HG03175 (cell line): ENCODE results near the gene ORC2.
A peak's percentile ranks its signal among the peaks of the same experiment; 100 is the strongest.
"Not testable (repeated sequence)": the region's sequence is repeated elsewhere in the genome, so short reads cannot be mapped to it uniquely, and the experiment has no call there.

ENCODE experiments used
- ATAC-seq: cut with Tn5 transposase; IDR thresholded peaks from one replicate; pipeline ENCODE4 v1.9.1; 2021; ENCODE audit warnings: mild to moderate bottlenecking, moderate library complexity; ENCODE audit not compliant: unreplicated experiment

Gene ORC2

GRCh38 chr2:200963124-200963917 lies at the start of gene ORC2:
Gene ORC2 (minus strand): TSS chr2:200963660. CDS start chr2:200958123, 5,537 bp downstream.
- peak; percentile 91 for ATAC-seq

GRCh38 chr2:201008296-201008829 lies 44.9 kb upstream of the ORC2 start:
- ATAC-seq, result no peak

GRCh38 chr2:201007584-201007998 lies 44.1 kb upstream of the ORC2 start:
- ATAC-seq, result no peak

GRCh38 chr2:201006704-201007103 lies 43.2 kb upstream of the ORC2 start:
- no peak for ATAC-seq

- no peak for ATAC-seq
These were observed 40.9 kb upstream of the ORC2 start for GRCh38 chr2:201004370-201004769.

GRCh38 chr2:200993097-200993496 lies 29.6 kb upstream of the ORC2 start:
- no peak for ATAC-seq

GRCh38 chr2:200987137-200987536 lies 23.7 kb upstream of the ORC2 start:
- ATAC-seq, result no peak

- no peak for ATAC-seq
These were observed 22.3 kb upstream of the ORC2 start for GRCh38 chr2:200985799-200986198.

GRCh38 chr2:200976710-200977109 lies 13.2 kb upstream of the ORC2 start:
- ATAC-seq, result no peak

- ATAC-seq, result no peak
These were observed 12.2 kb upstream of the ORC2 start for GRCh38 chr2:200975672-200976071.

GRCh38 chr2:200970057-200970456 lies 6.6 kb upstream of the ORC2 start:
- ATAC-seq, result not testable (repeated sequence)

- ATAC-seq, result no peak
These were observed 5.3 kb upstream of the ORC2 start for GRCh38 chr2:200968735-200969134.

- no peak for ATAC-seq
These were observed 4.7 kb upstream of the ORC2 start for GRCh38 chr2:200968162-200968561.

GRCh38 chr2:200966770-200967169 lies 3.3 kb upstream of the ORC2 start:
- ATAC-seq, result no peak

GRCh38 chr2:200964498-200964897 lies 1.0 kb upstream of the ORC2 start:
- ATAC-seq, result no peak

- peak; percentile 4 for ATAC-seq
These were observed 425 bp upstream of the ORC2 start for GRCh38 chr2:200963918-200964252.

GRCh38 chr2:200962811-200963123 lies 693 bp downstream of the ORC2 start:
- peak; percentile 17 for ATAC-seq

GRCh38 chr2:200961674-200962073 lies 1.8 kb downstream of the ORC2 start:
- ATAC-seq, result no peak

- no peak for ATAC-seq
These were observed 13.1 kb downstream of the ORC2 start for GRCh38 chr2:200950378-200950777.

GRCh38 chr2:200945395-200945729 lies 18.1 kb downstream of the ORC2 start:
- no peak for ATAC-seq

GRCh38 chr2:200944467-200945394 lies 18.7 kb downstream of the ORC2 start:
- peak; percentile 49 for ATAC-seq

GRCh38 chr2:200943527-200944105 lies 19.8 kb downstream of the ORC2 start:
- ATAC-seq, result no peak
